IMR-90 (cell line): ENCODE results near the gene STXBP2. TPM values are rescaled to one million over a fixed set of nuclear protein-coding genes. Genes with fewer than 3 reads are reported as not detected.

Experiments
- ATAC-seq: fragments of 200-7000 bp; cut with Tn5 transposase; 2 replicates; pipeline ENCODE4 v1.9.1; 2020; ENCODE audit warnings: low read depth, mild to moderate bottlenecking, moderate library complexity
- BruUV-seq: library from RNA; stranded (reverse); fragments of 400-500 nt; replicated peaks from 2 replicates; lab custom pipeline; 2021; lab: Mats Ljungman, UMichigan
- CTCF ChIA-PET: fragments of 300-600 bp; formaldehyde crosslinking; extraction: SDS; loops from one replicate; lab custom pipeline; 2021; ENCODE audit warnings: antibody characterized with exemption; lab: Yijun Ruan, JAX
- POLR2A ChIA-PET: fragments of 300-600 bp; sonication (Branson Sonifier 250); formaldehyde crosslinking; loops from one replicate; lab custom pipeline; 2022; ENCODE audit warnings: antibody characterized with exemption; ENCODE audit not compliant: unreplicated experiment; lab: Charles Lee
- DNase-seq: peaks from one replicate; pipeline ENCODE4 v3.0.0; 2013
- H2AFZ ChIP-seq: replicated peaks from 2 replicates; pipeline ENCODE3; 2013; ENCODE audit warnings: low read length, mild to moderate bottlenecking; ENCODE audit not compliant: poor library complexity
- H2AK5ac ChIP-seq: 2 replicates; pipeline ENCODE4 v1.6.1; 2013; ENCODE audit warnings: low read depth, low read length, inconsistent platforms
- H2AK9ac ChIP-seq: replicated peaks from 2 replicates; pipeline ENCODE3; 2013; ENCODE audit warnings: mild to moderate bottlenecking, low read depth, low read length, moderate library complexity; ENCODE audit not compliant: poor library complexity
- H2BK120ac ChIP-seq: 2 replicates; pipeline ENCODE4 v1.6.1; 2013; ENCODE audit warnings: low read depth, low read length, inconsistent platforms
- H2BK15ac ChIP-seq: 3 replicates; pipeline ENCODE4 v1.6.1; 2013; ENCODE audit warnings: low read depth, low read length, inconsistent platforms
- H2BK20ac ChIP-seq: 2 replicates; pipeline ENCODE4 v1.6.1; 2013; ENCODE audit warnings: low read depth, mild to moderate bottlenecking, inconsistent platforms, low read length, moderate library complexity
- H2BK5ac ChIP-seq: 2 replicates; pipeline ENCODE4 v1.6.1; 2013; ENCODE audit warnings: mild to moderate bottlenecking, low read depth, low read length, inconsistent platforms; ENCODE audit not compliant: poor library complexity, severe bottlenecking
- H3K14ac ChIP-seq: replicated peaks from 2 replicates; pipeline ENCODE4 v1.6.1; 2013; ENCODE audit warnings: low read depth, low read length, inconsistent platforms
- H3K18ac ChIP-seq: 2 replicates; pipeline ENCODE4 v1.6.1; 2013; ENCODE audit warnings: low read depth, low read length, control low read depth
- H3K23ac ChIP-seq: 2 replicates; pipeline ENCODE4 v1.6.1; 2013; ENCODE audit warnings: low read depth, low read length, inconsistent platforms
- H3K27ac ChIP-seq: 2 replicates; pipeline ENCODE4 v1.5.1; 2013; ENCODE audit warnings: mild to moderate bottlenecking, control low read depth, low read length; ENCODE audit not compliant: insufficient read depth
- H3K27me3 ChIP-seq: 2 replicates; pipeline ENCODE4 v1.6.1; 2013; ENCODE audit warnings: low read length; ENCODE audit not compliant: control insufficient read depth, insufficient read depth
- H3K36me3 ChIP-seq: 2 replicates; pipeline ENCODE4 v1.6.1; 2013; ENCODE audit warnings: low read length, mixed read lengths; ENCODE audit not compliant: control insufficient read depth, insufficient read depth
- H3K4ac ChIP-seq: 2 replicates; pipeline ENCODE4 v1.6.1; 2013; ENCODE audit warnings: low read depth, low read length, inconsistent platforms
- H3K4me1 ChIP-seq: 2 replicates; pipeline ENCODE4 v1.6.1; 2013; ENCODE audit warnings: low read length, mixed read lengths; ENCODE audit not compliant: control insufficient read depth, insufficient read depth
- H3K4me2 ChIP-seq: 2 replicates; pipeline ENCODE4 v1.6.1; 2013; ENCODE audit warnings: low read depth, mild to moderate bottlenecking, control low read depth, low read length, moderate library complexity
- H3K4me3 ChIP-seq: 2 replicates; pipeline ENCODE4 v1.5.1; 2013; ENCODE audit warnings: low read depth, mild to moderate bottlenecking, control low read depth, low read length, moderate library complexity; ENCODE audit not compliant: insufficient read depth
- H3K56ac ChIP-seq: 2 replicates; pipeline ENCODE4 v1.6.1; 2013; ENCODE audit warnings: low read length, inconsistent platforms; ENCODE audit not compliant: insufficient read depth; ENCODE audit errors: extremely low read depth
- H3K79me1 ChIP-seq, 2 experiments: 2 replicates each; pipeline ENCODE4 v1.6.1; 2013; ENCODE audit warnings: low read length in 2 of 2, inconsistent platforms in 1 of 2, low read depth in 1 of 2
- H3K9ac ChIP-seq: 2 replicates; pipeline ENCODE4 v1.6.1; 2013; ENCODE audit warnings: low read depth, low read length, control low read depth
- H3K9me1 ChIP-seq: 2 replicates; pipeline ENCODE4 v1.6.1; 2013; ENCODE audit warnings: low read length, inconsistent platforms; ENCODE audit not compliant: insufficient read depth
- H3K9me3 ChIP-seq: 2 replicates; pipeline ENCODE4 v1.6.1; 2013; ENCODE audit warnings: low read length; ENCODE audit not compliant: control insufficient read depth, insufficient read depth
- H4K20me1 ChIP-seq: 2 replicates; pipeline ENCODE4 v1.6.1; 2013; ENCODE audit warnings: low read length, inconsistent platforms; ENCODE audit not compliant: insufficient read depth
- H4K5ac ChIP-seq: 2 replicates; pipeline ENCODE4 v1.6.1; 2013; ENCODE audit warnings: mild to moderate bottlenecking, low read depth, low read length, control low read depth
- H4K8ac ChIP-seq, 2 experiments: 2 replicates each; pipeline ENCODE4 v1.6.1; 2013; ENCODE audit warnings: low read depth in 2 of 2, low read length in 2 of 2, control low read depth in 1 of 2, inconsistent platforms in 1 of 2
- H4K91ac ChIP-seq: 2 replicates; pipeline ENCODE4 v1.6.1; 2013; ENCODE audit warnings: low read depth, low read length, inconsistent platforms; ENCODE audit not compliant: insufficient read depth
- MAZ ChIP-seq: IDR thresholded peaks from 2 replicates; pipeline ENCODE4 v1.6.1; 2012; ENCODE audit warnings: low read depth, mild to moderate bottlenecking, low read length, improper control_type of control experiment, moderate library complexity, borderline replicate concordance
- WGBS, 2 experiments: methylation state at CpG; one replicate each; pipeline versions ENCODE4 v1.1.5 to v1.1.7; 2013; ENCODE audit warnings: missing lambda C conversion rate in 2 of 2; ENCODE audit not compliant: insufficient read length in 1 of 2; ENCODE audit errors: extremely low coverage in 2 of 2; 5-methylcytosine and 5-hydroxymethylcytosine counted together
- dilution Hi-C: fragments of 300-500 bp; cut with HindIII; formaldehyde crosslinking; loops from one replicate; pipeline ENCODE4 v1.14.3; 2018; ENCODE audit warnings: low sequenced_read_pairs; ENCODE audit not compliant: unreplicated experiment
- in situ Hi-C: fragments of 300-500 bp; cut with MboI; formaldehyde crosslinking; loops from 3 replicates; pipeline ENCODE4 v1.14.3; 2019; ENCODE audit warnings: low sequenced_read_pairs, inconsistent platforms, mixed read lengths
- intact Hi-C: fragments of 100-400 bp; cut with micrococcal nuclease; formaldehyde crosslinking; loops from 2 replicates; pipeline ENCODE4 v1.10.0; 2022
- polyA plus RNA-seq, 3 experiments: library from polyadenylated mRNA; depleted of rRNA; stranded (reverse); fragments of >200 nt; gene quantifications; 2 replicates each; pipeline ENCODE4 v1.2.3, GENCODE V29; 2012; ENCODE audit warnings: low replicate concordance in 1 of 3
- total RNA-seq: library from RNA; depleted of rRNA; stranded (reverse); fragments of >200 nt; gene quantifications from 2 replicates; pipeline ENCODE4 v1.2.3, GENCODE V29; 2012

The STXBP2 gene
- total and polyA plus RNA-seq, 2 of the 4 experiments (the other 2 are of a cell fraction): 3.9 to 12.6 TPM

DNA sequence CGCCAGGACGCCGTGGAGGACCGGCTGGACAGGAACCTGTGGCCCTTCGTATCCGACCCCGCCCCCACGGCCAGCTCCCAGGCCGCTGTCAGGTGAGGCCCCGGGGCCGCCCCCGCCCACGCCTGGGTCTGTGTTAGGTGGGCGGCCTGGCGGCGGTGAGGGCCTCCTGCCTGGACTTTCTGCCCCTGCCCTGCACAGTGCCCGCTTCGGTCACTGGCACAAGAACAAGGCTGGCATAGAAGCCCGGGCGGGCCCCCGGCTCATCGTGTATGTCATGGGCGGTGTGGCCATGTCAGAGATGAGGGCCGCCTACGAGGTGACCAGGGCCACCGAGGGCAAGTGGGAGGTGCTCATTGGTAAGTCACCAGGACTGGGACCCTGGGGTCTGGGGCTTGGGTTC lies 10.2 kb downstream of the STXBP2 start:
- H2BK120ac ChIP-seq: no peak overlapping the region
- no peak overlapping the region for H4K8ac ChIP-seq
- ATAC-seq: no peak
- no peak overlapping the region for H4K5ac ChIP-seq
- in situ Hi-C loops (no loop called here), dilution Hi-C loops (no loop called here), intact Hi-C loops (no loop called here)
- no peaks in the 10 kb centered on the region for H3K4me1 ChIP-seq
- no peak for DNase-seq
- ChIA-PET CTCF (no interaction called here), POLR2A (no interaction called here)
- H3K79me1 ChIP-seq: no peaks in the 10 kb centered on the region
- no TSS peak for BruUV-seq
- no peak overlapping the region for H3K9ac ChIP-seq
- H2BK20ac ChIP-seq: no peak overlapping the region
- H3K4ac ChIP-seq: no peak overlapping the region
- H3K4me2 ChIP-seq: no peak overlapping the region
- no peaks in the 10 kb centered on the region for H3K36me3 ChIP-seq
- peaks cover 7% of the 10 kb centered on the region; the same call in 1 of the 2 replicates for H3K27me3 ChIP-seq
- no peak overlapping the region for H2BK15ac ChIP-seq
- H2AFZ ChIP-seq: no peak overlapping the region
- no peaks in the 10 kb centered on the region for H3K9me3 ChIP-seq
- H3K18ac ChIP-seq: no peak overlapping the region
- H3K14ac ChIP-seq: no peak overlapping the region
- H2AK9ac ChIP-seq: no peak overlapping the region
- H3K56ac ChIP-seq: no peak overlapping the region
- no peak overlapping the region for H3K23ac ChIP-seq
- no peak overlapping the region for H2AK5ac ChIP-seq
- H2BK5ac ChIP-seq: no peak overlapping the region
- no peak for TF ChIP-seq MAZ
- no peaks in the 10 kb centered on the region for H4K20me1 ChIP-seq
- no peaks in the 10 kb centered on the region for H3K9me1 ChIP-seq
- H3K27ac ChIP-seq: no peak overlapping the region
- 90% methylated on average over 22 of the region's 26 CpGs; no CpG with 5 or more reads in 1 of the 2 experiments for WGBS, 2 experiments
- H3K4me3 ChIP-seq: no peak overlapping the region
- no peak overlapping the region for H4K91ac ChIP-seq
